Fibroblast of lung (primary cell): ENCODE data around the gene INCA1. TPM values are rescaled to one million over a fixed set of nuclear protein-coding genes. Genes with fewer than 3 reads are reported as not detected.

Experiments used
- DNase-seq, 2 donors: peaks; one replicate each; pipeline versions ENCODE4 v3.0.0 to v3.0.0-alpha.2; 2010; ENCODE audit warnings: low read depth in 2 of 2
- H2AFZ ChIP-seq: 2 replicates; pipeline ENCODE4 v1.5.1; 2012; ENCODE audit warnings: low read length, control low read depth, inconsistent platforms
- H3K27ac ChIP-seq: 2 replicates; pipeline ENCODE4 v1.5.1; 2011; ENCODE audit warnings: low read length, control low read depth; ENCODE audit not compliant: insufficient read depth
- H3K27me3 ChIP-seq: 2 replicates; pipeline ENCODE4 v1.5.1; 2011; ENCODE audit warnings: mild to moderate bottlenecking, low read length; ENCODE audit not compliant: control insufficient read depth, insufficient read depth
- H3K36me3 ChIP-seq: 2 replicates; pipeline ENCODE4 v1.5.1; 2011; ENCODE audit warnings: low read length; ENCODE audit not compliant: control insufficient read depth, insufficient read depth
- H3K4me1 ChIP-seq: 2 replicates; pipeline ENCODE4 v1.5.1; 2011; ENCODE audit warnings: low read length; ENCODE audit not compliant: control insufficient read depth, insufficient read depth; ENCODE audit errors: extremely low read depth
- H3K4me2 ChIP-seq: 2 replicates; pipeline ENCODE4 v1.5.1; 2011; ENCODE audit warnings: low read length, control low read depth; ENCODE audit not compliant: insufficient read depth; ENCODE audit errors: extremely low read depth
- H3K4me3 ChIP-seq, 4 experiments: fragments of 200-600 bp in 1 of 4; sonication (generic) in 1 of 4; replicated peaks in 1 of 4; 2 replicates each; pipeline ENCODE4 v1.5.1; 2011 to 2016; ENCODE audit warnings: low read length in 4 of 4, low read depth in 3 of 4, mild to moderate bottlenecking in 3 of 4, control low read depth in 2 of 4, inconsistent platforms in 1 of 4, mixed read lengths in 1 of 4; ENCODE audit not compliant: insufficient read depth in 1 of 4; ENCODE audit errors: control extremely low read depth in 1 of 4
- H3K79me2 ChIP-seq: 2 replicates; pipeline ENCODE4 v1.5.1; 2012; ENCODE audit warnings: mild to moderate bottlenecking, low read length, inconsistent platforms; ENCODE audit not compliant: control insufficient read depth, insufficient read depth
- H3K9ac ChIP-seq: 2 replicates; pipeline ENCODE4 v1.5.1; 2011; ENCODE audit warnings: mild to moderate bottlenecking, low read length, control low read depth; ENCODE audit not compliant: insufficient read depth
- H3K9me3 ChIP-seq: 2 replicates; pipeline ENCODE4 v1.5.1; 2012; ENCODE audit warnings: low read depth, low read length; ENCODE audit not compliant: control insufficient read depth, insufficient read depth
- H4K20me1 ChIP-seq: 2 replicates; pipeline ENCODE4 v1.5.1; 2011; ENCODE audit warnings: low read length; ENCODE audit not compliant: control insufficient read depth, insufficient read depth; ENCODE audit errors: extremely low read depth
- EZH2 ChIP-seq: IDR thresholded peaks from 2 replicates; pipeline ENCODE4 v1.5.1; 2012; ENCODE audit warnings: low read length, control low read depth, mild to moderate bottlenecking; ENCODE audit errors: missing control alignments
- polyA plus RNA-seq, 2 donors: library from polyadenylated mRNA; depleted of rRNA in 1 of 2; stranded (reverse) in 1 of 2; unstranded in 1 of 2; fragments of >200 nt; gene quantifications; 2 replicates each; pipeline ENCODE4 v1.2.1, GENCODE V29; 2011 to 2012; ENCODE audit warnings: missing spikeins in 1 of 2
- total RNA-seq: library from RNA; depleted of rRNA; stranded (reverse); fragments of >200 nt; gene quantifications from 2 replicates; pipeline ENCODE4 v1.2.1, GENCODE V29; 2014
- TF ChIP-seq, protein P1 (sequence below), 2 donors: IDR thresholded peaks in 1 of 2; conservative IDR thresholded peaks in 1 of 2; 1 replicate in 1 of 2; 2 replicates in 1 of 2; pipeline ENCODE4 v1.5.1; 2011 to 2012; ENCODE audit warnings: low read length in 2 of 2, control low read depth in 1 of 2, inconsistent platforms in 1 of 2, low read depth in 1 of 2, mild to moderate bottlenecking in 1 of 2

INCA1 gene
- total and polyA plus RNA-seq, 2 donors (not counting 1 experiment from before 2014, with no cell fraction given): 0.28 to 0.33 TPM

DNA sequence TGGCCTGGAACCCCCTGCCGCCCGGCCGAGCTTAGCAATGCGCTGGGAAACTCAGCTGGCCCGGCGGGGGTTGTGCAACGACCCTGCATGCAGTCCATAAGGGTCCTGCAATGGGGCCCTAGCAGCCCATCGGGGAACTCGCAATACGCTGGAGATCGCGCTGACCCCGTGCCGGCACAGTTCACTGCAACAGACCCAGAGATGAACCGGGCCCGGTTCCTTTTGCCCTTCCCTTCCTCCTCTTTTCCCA is 57.9 kb downstream of the INCA1 start:
- no peaks in the 10 kb centered on the region for H3K27me3 ChIP-seq
- no peak for DNase-seq
- H3K9ac ChIP-seq: peak overlapping the region; percentile 65
- peaks cover 20% of the 10 kb centered on the region for H3K4me1 ChIP-seq
- peak overlapping the region; percentile 76 to 93 (median 81) for H3K4me3 ChIP-seq
- H3K27ac ChIP-seq: peak overlapping the region; percentile 89
- no peak overlapping the region for H2AFZ ChIP-seq
- H4K20me1 ChIP-seq: no peaks in the 10 kb centered on the region
- H3K36me3 ChIP-seq: peaks cover 29% of the 10 kb centered on the region
- TF ChIP-seq, protein P1, sequence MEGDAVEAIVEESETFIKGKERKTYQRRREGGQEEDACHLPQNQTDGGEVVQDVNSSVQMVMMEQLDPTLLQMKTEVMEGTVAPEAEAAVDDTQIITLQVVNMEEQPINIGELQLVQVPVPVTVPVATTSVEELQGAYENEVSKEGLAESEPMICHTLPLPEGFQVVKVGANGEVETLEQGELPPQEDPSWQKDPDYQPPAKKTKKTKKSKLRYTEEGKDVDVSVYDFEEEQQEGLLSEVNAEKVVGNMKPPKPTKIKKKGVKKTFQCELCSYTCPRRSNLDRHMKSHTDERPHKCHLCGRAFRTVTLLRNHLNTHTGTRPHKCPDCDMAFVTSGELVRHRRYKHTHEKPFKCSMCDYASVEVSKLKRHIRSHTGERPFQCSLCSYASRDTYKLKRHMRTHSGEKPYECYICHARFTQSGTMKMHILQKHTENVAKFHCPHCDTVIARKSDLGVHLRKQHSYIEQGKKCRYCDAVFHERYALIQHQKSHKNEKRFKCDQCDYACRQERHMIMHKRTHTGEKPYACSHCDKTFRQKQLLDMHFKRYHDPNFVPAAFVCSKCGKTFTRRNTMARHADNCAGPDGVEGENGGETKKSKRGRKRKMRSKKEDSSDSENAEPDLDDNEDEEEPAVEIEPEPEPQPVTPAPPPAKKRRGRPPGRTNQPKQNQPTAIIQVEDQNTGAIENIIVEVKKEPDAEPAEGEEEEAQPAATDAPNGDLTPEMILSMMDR (conservative IDR thresholded peaks at IDR 0.05 in 1 of 2, IDR thresholded peaks at IDR 0.05 in 1 of 2; ENCODE audit: low read depth in 1 of 2, low read length in 2 of 2): no peak
- TF ChIP-seq EZH2: no peak
- peaks cover 56% of the 10 kb centered on the region for H3K79me2 ChIP-seq
- H3K4me2 ChIP-seq: peak overlapping the region; percentile 100
- no peaks in the 10 kb centered on the region for H3K9me3 ChIP-seq

DNA sequence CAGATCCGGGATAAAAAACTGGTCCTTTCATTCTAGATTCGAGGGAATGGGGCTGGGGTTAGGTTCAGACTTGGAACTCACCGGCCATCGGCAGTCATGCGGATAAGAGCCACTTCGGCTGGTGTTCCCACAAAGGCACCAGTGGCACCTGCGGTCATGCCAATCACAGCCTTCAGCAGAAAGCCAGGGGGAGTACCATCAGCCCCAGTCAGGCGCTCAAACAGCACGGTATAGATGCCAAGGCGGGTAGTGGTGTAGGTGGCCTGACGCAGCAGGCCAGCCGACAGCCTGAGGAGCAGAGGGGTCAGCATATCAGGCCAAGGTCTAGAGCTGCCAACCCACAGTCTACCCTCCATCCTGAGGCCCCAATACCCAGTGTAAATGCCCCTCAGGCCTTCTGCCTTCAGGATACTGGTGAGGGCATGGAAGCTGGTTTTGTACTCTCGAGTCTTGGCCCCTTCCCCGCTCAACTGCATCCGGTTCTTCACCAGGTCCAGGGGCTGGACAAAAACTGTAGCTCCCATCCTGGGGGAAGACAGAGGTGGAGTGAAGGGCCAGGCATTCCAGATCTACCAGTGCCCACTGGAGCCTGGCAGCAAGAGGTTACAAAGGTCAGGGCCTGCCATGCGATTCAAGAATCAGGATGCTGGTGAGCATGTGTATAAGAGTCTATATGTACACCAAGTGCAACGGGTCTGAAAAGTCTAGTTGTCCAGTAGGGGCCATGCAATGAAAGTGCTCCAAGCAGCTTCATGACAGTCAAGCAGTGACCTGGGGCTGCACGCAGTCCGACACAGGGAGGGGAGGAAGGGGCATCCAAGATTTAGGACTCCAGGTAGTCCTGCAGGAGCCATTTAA is 58.4 kb downstream of the INCA1 start:
- Histone ChIP-seq H3K9me3 (no peaks in the 10 kb centered on the region), H3K4me1 (peaks cover 19% of the 10 kb centered on the region), H3K36me3 (peaks cover 26% of the 10 kb centered on the region), H3K27me3 (no peaks in the 10 kb centered on the region), H3K79me2 (peaks cover 50% of the 10 kb centered on the region), H4K20me1 (no peaks in the 10 kb centered on the region), H3K9ac (peak overlapping the region; percentile 65), H3K4me3 (peak overlapping the region; percentile 76 to 93 (median 81)), H2AFZ (no peak overlapping the region), H3K27ac (peak overlapping the region; percentile 89), H3K4me2 (peak overlapping the region; percentile 100)
- TF ChIP-seq, protein P1 (conservative IDR thresholded peaks at IDR 0.05 in 1 of 2, IDR thresholded peaks at IDR 0.05 in 1 of 2; ENCODE audit: low read depth in 1 of 2, low read length in 2 of 2): no peak
- no peak for TF ChIP-seq EZH2
- DNase-seq: no peak

Other genes starting within 250 kb of the INCA1 start
- gene TM4SF5, start 225.6 kb downstream of the INCA1 start, total RNA-seq: not detected in 2 replicates
- not detected in 2 replicates for gene TM4SF5, start 225.6 kb downstream of the INCA1 start, polyA plus RNA-seq
- gene VMO1, start 211.2 kb downstream of the INCA1 start, total RNA-seq: 0.33 and 1.5 TPM in 2 replicates
- gene VMO1, start 211.2 kb downstream of the INCA1 start, polyA plus RNA-seq: 0.40 TPM in 1 of 2 replicates, not detected in the other
- gene GLTPD2, start 208.6 kb downstream of the INCA1 start, total RNA-seq: not detected in 2 replicates
- gene GLTPD2, start 208.6 kb downstream of the INCA1 start, polyA plus RNA-seq: not detected in 2 replicates
- gene PSMB6, start 201.4 kb downstream of the INCA1 start, total RNA-seq: 110 and 163 TPM in 2 replicates
- 184 and 272 TPM in 2 replicates for gene PSMB6, start 201.4 kb downstream of the INCA1 start, polyA plus RNA-seq
- gene PLD2, start 190.4 kb downstream of the INCA1 start, total RNA-seq: 13.6 and 14.9 TPM in 2 replicates
- gene PLD2, start 190.4 kb downstream of the INCA1 start, polyA plus RNA-seq: 12.7 and 14.3 TPM in 2 replicates
- 15.9 and 28.6 TPM in 2 replicates for gene MINK1, start 164.2 kb downstream of the INCA1 start, total RNA-seq
- 27.2 and 35.6 TPM in 2 replicates for gene MINK1, start 164.2 kb downstream of the INCA1 start, polyA plus RNA-seq
- gene C17orf107, start 98.0 kb downstream of the INCA1 start, total RNA-seq: 1.8 and 2.3 TPM in 2 replicates
- gene C17orf107, start 98.0 kb downstream of the INCA1 start, polyA plus RNA-seq: 0.34 and 0.67 TPM in 2 replicates
- 0.51 and 0.66 TPM in 2 replicates for gene CHRNE, start 94.4 kb downstream of the INCA1 start, total RNA-seq
- gene CHRNE, start 94.4 kb downstream of the INCA1 start, polyA plus RNA-seq: 0.19 and 0.23 TPM in 2 replicates
- not detected in 2 replicates for gene GP1BA, start 65.2 kb downstream of the INCA1 start, total RNA-seq
- gene GP1BA, start 65.2 kb downstream of the INCA1 start, polyA plus RNA-seq: not detected in 2 replicates
- 50.3 and 59.3 TPM in 2 replicates for gene SLC25A11, start 57.5 kb downstream of the INCA1 start, total RNA-seq
- 29.2 and 45.8 TPM in 2 replicates for gene SLC25A11, start 57.5 kb downstream of the INCA1 start, polyA plus RNA-seq
- 13.6 and 22.8 TPM in 2 replicates for gene RNF167, start 57.3 kb downstream of the INCA1 start, total RNA-seq
- 52.6 and 83.5 TPM in 2 replicates for gene RNF167, start 57.3 kb downstream of the INCA1 start, polyA plus RNA-seq
- 258 and 422 TPM in 2 replicates for gene PFN1, start 49.0 kb downstream of the INCA1 start, total RNA-seq
- 870 and 1,199 TPM in 2 replicates for gene PFN1, start 49.0 kb downstream of the INCA1 start, polyA plus RNA-seq
- gene ENO3, start 46.4 kb downstream of the INCA1 start, total RNA-seq: 1.8 and 4.3 TPM in 2 replicates
- gene ENO3, start 46.4 kb downstream of the INCA1 start, polyA plus RNA-seq: 2.0 and 2.3 TPM in 2 replicates
- 42.9 and 62.8 TPM in 2 replicates for gene SPAG7, start 29.7 kb downstream of the INCA1 start, total RNA-seq
- gene SPAG7, start 29.7 kb downstream of the INCA1 start, polyA plus RNA-seq: 80.8 and 83.0 TPM in 2 replicates
- 8.5 and 18.3 TPM in 2 replicates for gene CAMTA2, start 9.8 kb downstream of the INCA1 start, total RNA-seq
- gene CAMTA2, start 9.8 kb downstream of the INCA1 start, polyA plus RNA-seq: 12.4 and 16.1 TPM in 2 replicates
- 52.4 and 86.0 TPM in 2 replicates for gene KIF1C, start 428 bp upstream of the INCA1 start, total RNA-seq
- 68.1 and 70.5 TPM in 2 replicates for gene KIF1C, start 428 bp upstream of the INCA1 start, polyA plus RNA-seq
- gene SLC52A1, start 37.9 kb upstream of the INCA1 start, total RNA-seq: 0.26 and 0.66 TPM in 2 replicates
- gene SLC52A1, start 37.9 kb upstream of the INCA1 start, polyA plus RNA-seq: not detected in 2 replicates
- 2.1 and 3.1 TPM in 2 replicates for gene ZFP3, start 80.9 kb upstream of the INCA1 start, total RNA-seq
- 2.2 and 2.6 TPM in 2 replicates for gene ZFP3, start 80.9 kb upstream of the INCA1 start, polyA plus RNA-seq
- gene ZNF232, start 114.4 kb upstream of the INCA1 start, total RNA-seq: 7.2 and 7.3 TPM in 2 replicates
- gene ZNF232, start 114.4 kb upstream of the INCA1 start, polyA plus RNA-seq: 4.2 and 4.6 TPM in 2 replicates
- not detected in 2 replicates for gene USP6, start 118.5 kb upstream of the INCA1 start, total RNA-seq
- gene USP6, start 118.5 kb upstream of the INCA1 start, polyA plus RNA-seq: 0.01 TPM in 1 of 2 replicates, not detected in the other
- gene ZNF594, start 194.3 kb upstream of the INCA1 start, total RNA-seq: 7.7 and 8.3 TPM in 2 replicates
- 1.7 and 2.9 TPM in 2 replicates for gene ZNF594, start 194.3 kb upstream of the INCA1 start, polyA plus RNA-seq
- gene SCIMP, start 237.3 kb upstream of the INCA1 start, total RNA-seq: not detected in 2 replicates
- gene SCIMP, start 237.3 kb upstream of the INCA1 start, polyA plus RNA-seq: not detected in 2 replicates